NOMO-1 treated with DMSO at 0.1 percent for 48 hours (cell line): ENCODE results near the gene HES7.
"Not testable (repeated sequence)": the region's sequence is repeated elsewhere in the genome, so short reads cannot be mapped to it uniquely, and the experiment has no call there.

ENCODE experiments used
- DNase-seq: peaks from one replicate; lab custom pipeline; 2025; ENCODE audit not compliant: unreplicated experiment; lab: John Stamatoyannopoulos, UW

The HES7 gene

DNA sequence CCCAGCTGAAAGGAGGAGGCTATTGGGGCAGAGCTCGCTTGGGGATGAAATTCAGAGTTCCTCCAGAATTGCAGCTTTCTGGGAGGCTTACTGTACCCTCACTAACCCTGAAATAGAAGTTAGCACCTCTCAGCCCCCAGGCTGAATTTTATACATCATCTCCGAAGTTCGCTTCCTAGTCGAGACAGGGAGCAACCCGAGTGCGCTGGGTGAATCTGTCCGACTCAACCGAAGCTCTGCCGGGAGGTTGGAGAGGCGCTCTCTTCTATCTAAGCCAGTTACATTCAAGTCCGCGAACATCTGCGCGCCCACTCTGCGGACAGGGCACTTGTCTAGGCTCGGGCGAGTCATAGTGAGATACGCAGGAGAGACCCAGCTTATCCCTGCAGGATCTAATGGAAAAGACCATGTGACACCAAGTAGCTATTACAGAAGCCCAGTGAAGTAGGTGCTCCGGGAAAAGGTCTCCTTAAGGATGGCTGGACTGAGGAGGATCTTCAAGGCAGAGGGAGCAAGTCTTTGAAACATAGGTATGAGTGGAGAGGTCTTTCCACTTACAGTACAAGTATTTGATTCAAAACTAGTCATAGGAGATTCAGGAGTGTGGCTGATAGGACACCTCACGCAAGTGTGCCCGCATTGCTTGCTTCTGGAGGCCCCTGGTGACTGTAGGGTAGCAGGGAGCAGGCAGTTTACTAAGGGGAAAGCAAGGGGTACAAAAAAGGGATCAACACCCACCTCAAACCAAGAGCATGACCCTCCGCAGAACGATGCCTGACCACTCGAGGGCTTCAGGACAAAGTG is 646 bp upstream of the HES7 start:
- no peak for DNase-seq

DNA sequence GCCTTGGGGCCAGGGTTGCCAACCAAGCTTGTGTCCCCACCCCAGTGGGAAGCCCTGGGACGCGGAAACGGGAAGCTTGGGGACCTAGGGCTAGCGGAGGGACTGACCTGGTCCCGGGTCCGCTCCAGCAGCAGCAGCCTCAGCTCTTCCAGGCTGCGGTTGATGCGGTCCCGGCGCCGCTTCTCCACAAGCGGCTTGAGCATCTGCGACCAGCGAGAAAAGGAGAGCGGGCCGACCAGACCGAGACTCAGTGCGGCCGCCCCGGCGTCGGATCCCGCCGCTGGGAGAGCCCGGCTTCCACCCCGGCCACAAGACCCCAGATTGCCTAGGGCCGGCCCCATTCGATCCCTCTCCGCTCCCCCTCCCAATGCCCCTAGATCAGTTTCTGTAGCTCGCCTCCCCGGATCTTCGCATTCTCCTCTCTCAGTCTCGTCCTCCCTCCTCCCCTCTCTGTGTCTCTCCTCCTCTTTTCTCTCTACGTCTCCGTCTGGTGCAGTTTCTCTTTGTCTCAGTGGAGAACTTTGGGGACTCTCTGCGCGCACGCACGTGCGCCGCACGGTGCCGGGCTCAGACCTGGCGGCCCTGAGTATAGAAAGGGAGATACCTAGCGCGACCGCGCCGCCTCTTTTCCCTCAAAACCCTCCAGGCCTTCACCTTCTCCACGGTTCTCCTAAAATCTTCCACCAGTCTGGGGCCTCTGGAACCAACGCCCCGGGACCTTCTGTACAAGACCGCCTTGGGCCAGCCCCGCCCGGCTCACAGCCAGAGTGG is 797 bp downstream of the HES7 start:
- no peak for DNase-seq

DNA sequence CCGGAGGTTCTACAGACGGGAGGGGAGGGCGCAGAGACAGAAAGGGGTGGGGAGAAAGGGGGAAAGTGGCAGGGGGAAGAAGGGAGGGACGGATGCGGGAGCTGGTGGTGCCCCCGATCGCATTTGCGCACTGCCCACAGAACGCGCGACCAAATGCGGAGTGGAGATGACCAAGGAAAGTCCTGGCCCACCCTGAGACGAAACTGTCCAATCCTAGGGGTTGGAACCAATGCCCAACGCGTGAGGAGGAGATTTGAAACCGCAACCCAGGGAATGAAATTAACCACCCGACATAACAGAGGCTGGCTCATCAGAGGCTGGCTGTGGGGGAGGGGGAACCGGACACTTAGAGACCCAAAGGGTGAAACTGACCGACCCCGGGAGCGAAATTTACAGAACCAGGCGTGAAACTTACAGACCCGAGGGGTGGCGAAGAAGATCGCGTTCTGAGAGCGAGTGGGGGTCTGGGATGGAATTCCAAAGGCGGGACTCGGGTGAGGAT is 1.4 kb downstream of the HES7 start:
- no peak for DNase-seq

DNA sequence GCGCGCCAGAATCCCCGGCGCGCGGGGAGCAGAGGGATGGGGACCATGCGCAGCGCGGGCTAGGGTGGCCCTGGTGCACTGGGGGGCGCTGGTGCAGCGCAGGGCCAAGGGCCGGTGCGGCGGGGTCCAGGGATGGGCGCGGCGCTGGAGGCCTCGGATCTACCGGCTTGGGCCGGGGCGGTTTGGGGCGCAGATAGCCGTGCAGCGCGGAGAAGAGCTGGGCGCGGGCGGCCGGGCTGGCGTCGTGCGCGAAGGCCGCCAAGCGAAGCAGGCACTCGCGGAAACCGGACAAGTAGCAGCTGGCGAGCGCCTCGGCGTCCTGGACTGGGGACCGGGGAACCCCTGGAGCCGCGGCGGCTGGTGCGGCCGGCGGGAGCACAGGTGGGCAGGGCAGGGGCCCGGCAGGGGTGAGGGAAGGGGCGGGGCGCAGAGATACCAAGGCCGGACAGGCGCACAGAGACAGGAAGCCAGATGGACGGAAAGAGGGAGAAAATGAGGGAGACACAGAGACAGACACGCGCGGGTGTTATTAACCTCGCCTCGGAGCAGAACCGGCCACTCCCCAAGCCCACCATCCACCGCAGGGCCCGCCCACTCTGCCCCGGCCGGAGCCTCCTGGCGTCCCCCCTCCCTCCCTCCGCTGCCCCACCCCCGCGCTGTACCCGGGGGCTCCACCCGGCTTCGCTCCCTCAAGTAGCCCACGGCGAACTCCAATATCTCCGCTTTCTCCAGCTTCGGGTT is 2.1 kb downstream of the HES7 start:
- DNase-seq = peak; percentile 44

DNA sequence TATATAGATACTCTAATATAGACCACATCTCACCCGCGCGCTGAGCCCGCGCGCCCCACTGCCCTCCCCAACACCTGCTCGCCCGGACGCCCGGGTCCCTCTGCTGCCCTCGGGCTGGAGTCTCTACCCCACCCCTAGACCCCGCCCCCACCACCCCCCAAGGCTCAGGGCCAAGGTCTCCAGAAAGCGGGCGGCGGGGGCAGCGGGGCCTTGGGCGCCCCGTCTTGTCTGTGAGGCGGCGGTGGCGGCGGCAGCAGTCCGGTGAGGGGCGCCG is 2.6 kb downstream of the HES7 start:
- DNase-seq = no peak

DNA sequence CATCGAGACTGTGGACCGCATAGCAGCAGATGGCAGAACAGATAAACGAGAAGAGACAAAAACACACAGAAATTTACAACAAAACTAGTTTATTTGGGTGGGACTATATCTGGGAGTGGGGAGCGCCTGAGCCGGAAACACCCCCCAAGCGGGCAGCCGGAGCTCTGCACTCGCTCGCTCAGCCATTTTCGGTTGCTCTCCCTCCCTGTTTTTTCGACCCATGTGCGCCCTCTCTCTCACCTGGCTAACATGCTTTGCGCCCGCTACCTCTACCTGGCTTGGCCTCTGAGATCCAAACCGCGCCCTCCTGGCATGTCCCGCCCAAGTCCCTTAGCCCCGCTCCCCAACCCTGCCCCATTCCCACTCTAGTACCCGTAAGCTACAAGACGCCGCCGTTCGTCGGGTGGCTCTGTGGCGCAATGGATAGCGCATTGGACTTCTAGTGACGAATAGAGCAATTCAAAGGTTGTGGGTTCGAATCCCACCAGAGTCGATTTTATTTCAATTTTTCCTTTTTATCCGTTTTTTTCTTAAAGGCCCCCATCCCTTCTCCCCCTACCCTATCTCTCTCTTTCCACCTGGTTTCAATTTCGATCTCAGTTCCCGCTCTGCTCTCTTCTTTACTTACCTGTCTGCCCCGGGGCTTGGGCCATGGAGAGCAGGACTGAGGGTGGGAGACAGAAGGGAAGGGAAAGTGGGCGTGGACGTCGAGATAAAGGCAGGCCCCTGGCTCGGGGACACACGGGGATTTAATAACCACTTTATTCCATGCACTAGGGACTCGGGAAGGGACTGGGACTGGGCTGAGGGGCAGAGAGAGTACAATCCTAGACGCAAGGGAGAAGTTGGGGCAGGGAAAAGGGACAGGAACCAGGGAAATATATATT is 3.1 kb downstream of the HES7 start:
- DNase-seq = peak; percentile 47

DNA sequence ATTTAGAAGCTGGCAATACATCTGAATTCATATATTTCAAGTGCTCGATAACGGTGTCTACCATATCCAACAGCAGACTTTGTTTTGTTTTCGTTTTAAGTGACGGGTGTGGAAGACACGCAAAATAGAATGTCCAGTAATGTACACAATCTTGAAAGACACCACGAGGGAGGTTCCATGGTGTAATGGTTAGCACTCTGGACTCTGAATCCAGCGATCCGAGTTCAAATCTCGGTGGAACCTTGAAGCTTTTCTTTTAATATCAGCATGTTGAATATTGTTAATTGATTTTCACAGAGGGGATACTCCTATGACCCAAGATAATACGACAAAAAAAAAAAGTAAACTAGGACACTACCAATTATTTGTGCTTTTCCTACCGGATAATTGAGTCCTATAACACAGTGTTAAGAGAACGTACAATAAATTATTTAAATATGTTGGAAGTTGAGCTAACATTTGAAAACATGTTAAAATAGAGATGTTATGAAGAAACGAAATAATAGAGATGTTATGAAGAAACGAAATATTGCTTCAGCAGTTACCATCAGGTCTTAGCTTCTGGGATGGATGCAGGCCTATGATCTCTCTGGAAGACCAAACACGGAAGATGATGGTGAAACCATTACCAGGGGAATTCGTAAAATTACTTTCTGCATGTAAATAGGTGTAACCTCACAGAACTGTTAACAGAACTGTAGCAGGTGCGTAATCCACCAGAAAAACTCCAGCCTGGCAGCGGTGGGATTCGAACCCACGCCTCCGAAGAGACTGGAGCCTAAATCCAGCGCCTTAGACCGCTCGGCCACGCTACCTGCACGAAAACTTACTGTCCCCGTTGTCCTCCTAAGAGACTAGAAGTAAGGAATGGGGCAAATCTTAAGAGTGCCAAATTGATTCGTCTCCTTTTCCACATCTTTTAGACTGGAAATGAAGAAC is 4.1 kb downstream of the HES7 start:
- peak; percentile 81 for DNase-seq

DNA sequence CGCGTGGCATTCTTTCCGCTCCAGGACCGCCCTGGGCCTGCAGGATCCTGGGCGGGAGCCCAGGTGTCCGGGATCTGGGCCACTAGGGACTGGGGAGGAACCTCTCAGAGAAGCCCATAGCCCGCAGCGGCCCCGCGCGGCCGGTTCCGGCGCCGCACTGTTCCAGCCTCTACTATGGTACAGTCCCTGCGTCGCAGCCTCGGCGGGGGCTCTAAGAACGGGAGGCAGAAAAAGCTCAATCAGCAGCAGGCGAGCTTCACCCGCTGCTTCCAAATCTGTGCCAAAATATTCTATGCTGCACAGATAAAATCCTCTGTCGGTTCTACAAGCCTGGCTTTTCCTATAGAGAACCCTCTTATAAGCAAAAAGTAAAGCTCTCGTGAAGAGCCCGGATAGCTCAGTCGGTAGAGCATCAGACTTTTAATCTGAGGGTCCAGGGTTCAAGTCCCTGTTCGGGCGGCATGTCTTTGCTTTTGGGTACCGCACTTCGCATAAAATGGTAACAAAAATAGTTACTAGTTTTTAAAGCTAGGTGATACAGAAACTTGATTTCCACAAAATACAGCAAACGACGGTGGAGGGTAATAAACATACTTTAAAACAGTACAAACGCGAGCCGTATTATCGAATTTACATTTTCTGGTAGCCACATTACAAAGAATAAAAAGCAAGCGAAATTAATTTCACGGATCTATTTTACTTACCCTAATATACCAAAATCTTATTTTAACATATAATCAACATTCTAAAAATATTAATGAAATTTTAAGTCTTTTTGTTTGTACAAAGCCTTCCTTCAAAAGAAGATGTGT is 4.9 kb downstream of the HES7 start:
- DNase-seq = peak; percentile 63

DNA sequence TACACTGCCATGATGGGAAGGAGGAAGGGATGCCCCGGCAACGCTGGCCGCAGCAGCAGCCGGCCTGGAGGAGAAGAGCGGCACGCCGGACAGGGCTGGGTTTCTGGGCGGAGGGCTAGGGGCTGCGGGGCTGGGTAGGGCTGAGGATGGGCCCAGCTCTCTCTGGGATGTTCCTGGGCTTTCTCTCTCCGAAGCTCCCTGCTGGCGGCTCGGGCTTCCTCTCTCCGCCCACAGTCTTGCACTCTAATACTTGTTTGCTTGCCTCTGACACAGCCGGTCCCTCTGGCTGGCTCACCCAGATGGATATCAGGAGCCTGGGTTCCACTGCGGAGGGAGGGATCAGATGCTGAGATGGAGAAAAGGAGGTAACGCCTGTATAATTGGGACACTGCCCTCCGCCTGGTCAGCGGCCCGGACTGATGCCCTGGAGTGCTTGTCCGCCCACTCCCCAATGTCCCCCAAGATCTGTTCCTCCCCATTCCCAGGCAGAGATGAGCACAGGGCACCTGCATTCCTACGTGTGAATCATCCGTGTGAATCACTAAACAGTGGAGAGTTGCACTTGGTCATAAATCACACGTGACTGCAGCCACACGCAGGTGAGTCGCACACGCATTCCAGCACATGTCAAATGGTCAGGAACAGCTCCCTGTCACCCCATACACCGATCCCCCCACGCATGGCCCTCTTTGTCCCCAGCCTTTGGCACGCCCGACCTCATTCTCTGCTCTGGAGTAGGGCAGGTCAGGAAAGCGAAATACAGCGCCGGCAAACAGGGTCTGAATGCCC is 5.7 kb downstream of the HES7 start, which contains the start of gene ALOXE3:
TSS of gene ALOXE3 (minus strand) at position 535 of the 789 bp plus-strand sequence. CDS start at position 11, 524 bp downstream.
- no peak for DNase-seq

DNA sequence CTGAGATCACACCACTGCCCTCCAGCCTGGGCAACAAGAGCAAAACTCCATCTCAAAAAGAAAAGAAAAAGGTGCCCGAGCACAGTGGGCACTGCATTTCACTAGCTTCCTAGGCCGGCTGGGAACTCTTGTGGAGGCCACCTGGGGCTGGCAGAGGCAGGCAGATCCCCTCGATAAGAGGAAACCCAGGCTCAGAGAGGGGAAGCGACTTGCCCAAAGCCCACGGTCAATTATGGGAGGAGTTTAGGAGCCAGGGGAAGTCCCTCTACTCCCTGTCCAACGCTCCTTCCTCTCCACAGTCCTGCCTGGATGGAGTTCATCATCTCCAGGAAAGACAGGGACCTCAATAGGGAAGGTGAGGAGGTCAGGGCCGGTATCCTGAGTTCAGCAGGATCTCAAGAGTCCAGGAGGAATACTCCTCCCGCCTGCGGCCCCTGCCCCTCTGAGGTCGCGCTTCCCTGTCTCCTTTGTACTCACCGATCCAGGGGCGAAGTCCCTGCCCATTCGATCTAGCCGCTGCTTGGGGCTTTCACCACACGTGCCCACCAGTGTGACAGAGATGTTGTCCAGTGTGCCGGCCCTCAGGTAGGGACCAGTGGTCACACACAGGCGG is 6.4 kb downstream of the HES7 start:
- DNase-seq = no peak

DNA sequence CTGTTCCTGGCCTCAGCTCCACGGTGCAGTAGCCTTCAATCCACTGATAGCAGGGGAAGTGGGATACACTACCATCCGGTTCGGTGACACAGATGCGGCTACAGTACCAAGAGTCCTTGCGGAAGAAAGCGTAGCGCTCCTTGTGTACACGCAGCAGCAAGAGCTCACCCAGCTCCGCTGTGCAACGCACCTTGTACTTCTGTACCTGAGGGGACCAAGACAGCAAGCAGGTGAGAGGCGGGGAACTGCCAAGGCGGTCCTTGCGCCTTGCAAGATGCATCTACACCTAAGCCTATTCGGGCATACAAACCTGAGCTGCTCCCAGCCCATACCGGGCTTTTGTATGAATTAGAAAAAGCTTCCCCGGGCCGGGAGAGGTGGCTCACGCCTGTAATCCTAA is 7.1 kb downstream of the HES7 start:
- DNase-seq = no peak

DNA sequence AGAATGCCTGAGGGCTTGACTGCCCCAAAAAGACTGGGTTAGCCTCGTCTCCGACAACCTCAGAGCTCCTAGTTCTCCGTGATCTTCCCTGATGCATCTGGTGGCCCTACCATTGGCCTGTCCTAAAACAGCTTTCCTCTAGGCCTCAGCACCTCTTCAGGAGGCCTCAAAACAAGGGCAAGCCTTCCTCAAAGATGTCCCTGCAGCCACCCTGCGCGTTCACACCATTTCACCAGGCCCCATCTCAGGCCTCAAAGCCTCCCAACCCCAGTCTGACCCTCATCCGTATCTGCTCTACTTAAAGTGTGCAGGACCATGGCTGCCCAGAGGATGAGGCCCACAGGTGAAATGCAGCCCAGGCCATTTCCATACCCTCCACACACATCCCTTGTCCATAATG is 13.0 kb downstream of the HES7 start:
- no peak for DNase-seq

DNA sequence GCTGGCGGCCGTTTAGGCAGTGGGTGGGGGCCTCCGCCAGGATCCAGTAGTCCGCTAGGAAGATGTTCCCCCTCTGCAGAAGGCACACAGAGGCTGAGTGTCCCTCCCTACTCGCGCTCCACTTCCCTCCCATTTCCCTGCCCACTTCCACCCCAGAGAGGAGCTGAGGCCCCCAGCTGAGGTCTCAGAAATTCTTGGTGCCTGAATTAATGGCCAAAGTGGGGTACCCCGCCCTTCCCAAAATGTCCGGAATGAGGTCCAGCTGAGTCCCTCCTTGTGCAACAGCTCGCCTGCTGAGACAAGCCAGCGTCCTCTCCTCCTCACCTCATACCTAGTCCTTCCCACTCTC is 13.5 kb downstream of the HES7 start:
- DNase-seq = no peak

DNA sequence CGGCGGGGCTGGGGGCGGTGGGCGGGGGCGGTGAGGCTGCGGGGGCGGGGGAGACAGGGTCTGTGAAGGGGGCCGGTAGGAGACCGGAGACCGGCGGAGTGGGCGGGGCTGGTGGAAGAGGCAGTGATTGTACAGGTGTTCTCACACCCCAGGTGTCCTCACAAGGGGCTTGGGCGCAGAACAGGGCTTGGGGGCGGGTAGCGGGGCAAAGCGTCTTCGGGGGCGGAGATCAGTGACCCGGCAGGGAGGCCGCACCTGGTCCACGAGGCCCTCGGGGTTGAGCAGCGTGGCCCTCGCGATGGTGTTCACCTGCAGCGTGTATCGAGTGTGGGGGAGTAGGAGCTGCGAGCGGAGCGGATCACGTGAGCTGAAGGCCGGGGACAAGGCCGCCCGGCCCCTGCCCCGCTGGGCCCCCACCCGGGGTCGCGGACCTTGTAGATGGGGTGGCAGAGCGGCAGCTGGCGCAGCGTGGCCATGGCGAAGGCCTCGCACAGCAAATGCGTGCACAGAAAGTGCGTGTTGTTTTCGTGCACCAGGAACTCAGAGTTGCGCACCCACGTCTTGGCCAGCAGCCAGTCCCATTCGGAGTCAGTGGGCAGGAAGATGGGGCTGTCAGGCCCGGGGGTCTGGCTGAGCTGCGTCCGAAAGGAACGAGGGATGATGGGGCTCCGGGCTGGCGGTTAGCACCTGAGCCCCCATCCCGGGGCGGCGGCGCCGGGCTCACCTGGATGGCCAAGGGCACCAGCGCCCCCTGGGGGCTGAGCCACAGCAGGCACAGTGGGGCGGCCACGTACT is 14.0 kb downstream of the HES7 start:
- DNase-seq = peak; percentile 17

DNA sequence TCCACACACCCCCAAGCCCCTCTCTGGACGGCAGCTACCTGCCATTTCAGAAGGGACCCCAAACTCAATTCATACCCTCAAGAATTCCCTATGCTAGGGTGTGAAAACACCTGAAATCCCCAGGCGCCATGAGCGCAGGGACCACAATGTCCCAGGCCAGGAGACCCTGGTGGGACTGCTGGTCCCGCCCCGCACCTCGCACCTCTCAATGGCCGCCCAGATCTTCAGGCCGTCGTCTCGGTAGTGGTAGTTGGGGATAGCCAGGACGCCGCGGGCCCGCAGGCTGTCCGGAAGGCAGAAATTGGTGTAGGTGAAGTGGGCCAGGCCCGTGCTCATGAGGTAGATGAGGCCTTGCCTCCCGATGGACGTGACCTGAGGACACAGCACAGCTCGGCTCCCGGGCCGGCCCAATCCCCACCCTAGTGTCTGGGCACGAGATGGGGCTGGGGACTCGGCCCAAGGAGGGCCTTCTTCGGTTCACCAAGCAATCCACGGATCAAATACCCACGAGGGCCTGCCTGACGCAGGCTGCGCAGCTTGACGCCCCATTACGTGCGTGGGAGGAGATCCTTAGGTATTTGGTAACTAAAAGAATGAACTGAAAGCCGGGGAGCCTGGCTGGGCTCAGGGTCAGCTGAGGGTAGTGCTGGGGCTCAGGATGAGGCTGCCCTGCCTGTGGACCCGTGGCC is 14.8 kb downstream of the HES7 start:
- no peak for DNase-seq

DNA sequence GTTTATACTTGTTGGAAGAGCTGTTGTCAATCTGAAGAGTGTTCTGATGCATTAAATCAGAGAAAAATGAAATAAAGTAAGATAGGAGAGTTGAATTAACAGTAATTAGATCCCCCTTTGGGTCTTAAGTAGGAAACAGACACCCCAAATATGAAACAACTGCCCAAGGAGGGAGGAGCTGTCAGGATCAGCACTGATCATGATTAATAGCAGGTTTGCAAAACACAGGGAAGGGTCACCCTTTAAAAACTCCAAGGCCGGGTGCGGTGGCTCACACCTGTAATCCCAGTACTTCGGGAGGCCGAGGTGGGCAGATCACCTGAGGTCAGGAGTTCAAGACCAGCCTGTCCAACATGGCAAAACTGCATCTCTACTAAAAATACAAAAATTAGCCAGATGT is 16.9 kb downstream of the HES7 start:
- not testable (repeated sequence) for DNase-seq
